HL-60 (cell line): ENCODE measurements around the gene SLAMF9.

Source experiments
- GABPA ChIP-seq: IDR thresholded peaks from 2 replicates; pipeline ENCODE4 v1.6.1; 2012; ENCODE audit warnings: low read depth
- POLR2AphosphoS5 ChIP-seq: IDR thresholded peaks from 2 replicates; pipeline ENCODE4 v1.6.1; 2012; ENCODE audit warnings: low read depth
- SPI1 ChIP-seq: IDR thresholded peaks from 2 replicates; pipeline ENCODE4 v1.6.1; 2012; ENCODE audit warnings: low read depth, mild to moderate bottlenecking, borderline replicate concordance
- TF ChIP-seq, protein P1 (sequence below): IDR thresholded peaks from one replicate; pipeline ENCODE4 v1.5.1; 2011; ENCODE audit warnings: low read length, control low read depth, inconsistent platforms; ENCODE audit not compliant: insufficient read depth
- TF ChIP-seq, protein P2 (sequence below): IDR thresholded peaks from 2 replicates; pipeline ENCODE4 v1.6.1; 2012; ENCODE audit warnings: low read depth; ENCODE audit not compliant: insufficient replicate concordance

DNA sequence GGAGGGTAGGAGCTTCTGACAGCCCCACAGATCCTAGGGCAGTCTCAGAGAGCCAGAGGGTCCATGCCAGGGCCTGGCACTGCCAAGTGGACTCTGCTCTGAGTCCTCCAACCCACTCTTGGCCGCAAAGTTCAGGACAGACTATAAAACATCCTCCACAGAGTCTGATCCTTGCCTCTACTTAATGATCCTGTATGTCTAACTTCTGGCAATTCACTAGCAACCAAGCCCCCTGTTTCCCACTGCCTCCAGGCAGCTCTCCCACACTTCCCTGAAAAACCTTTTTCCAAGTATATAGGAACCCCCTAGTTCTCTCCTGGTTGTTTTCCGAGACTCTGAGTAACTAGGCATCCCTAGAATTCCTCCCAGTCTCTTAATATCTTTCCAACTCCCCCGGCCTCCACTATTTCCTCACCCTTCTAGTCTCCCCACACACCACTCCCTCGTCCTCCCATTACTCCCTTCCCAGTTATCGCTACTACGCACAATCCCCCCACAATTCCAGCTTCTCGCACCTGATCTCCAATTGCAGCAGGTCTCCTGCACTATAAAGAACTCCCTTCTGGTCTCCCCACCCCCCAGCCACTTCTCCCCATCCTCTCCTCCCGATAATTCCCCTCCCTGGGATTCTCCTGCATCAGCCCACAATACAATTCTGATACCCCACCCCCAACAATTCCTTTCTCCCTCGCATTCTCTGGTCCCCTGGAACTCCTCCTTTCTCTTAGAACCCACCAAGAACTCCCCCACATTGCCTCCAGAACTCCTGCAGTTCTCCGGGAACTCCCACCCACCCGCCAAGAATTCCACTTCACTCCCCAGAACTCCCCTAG lies 9.2 kb downstream of the SLAMF9 start:
- TF ChIP-seq POLR2AphosphoS5 (no peak), SPI1 (no peak), GABPA (no peak)
- TF ChIP-seq, protein P1, sequence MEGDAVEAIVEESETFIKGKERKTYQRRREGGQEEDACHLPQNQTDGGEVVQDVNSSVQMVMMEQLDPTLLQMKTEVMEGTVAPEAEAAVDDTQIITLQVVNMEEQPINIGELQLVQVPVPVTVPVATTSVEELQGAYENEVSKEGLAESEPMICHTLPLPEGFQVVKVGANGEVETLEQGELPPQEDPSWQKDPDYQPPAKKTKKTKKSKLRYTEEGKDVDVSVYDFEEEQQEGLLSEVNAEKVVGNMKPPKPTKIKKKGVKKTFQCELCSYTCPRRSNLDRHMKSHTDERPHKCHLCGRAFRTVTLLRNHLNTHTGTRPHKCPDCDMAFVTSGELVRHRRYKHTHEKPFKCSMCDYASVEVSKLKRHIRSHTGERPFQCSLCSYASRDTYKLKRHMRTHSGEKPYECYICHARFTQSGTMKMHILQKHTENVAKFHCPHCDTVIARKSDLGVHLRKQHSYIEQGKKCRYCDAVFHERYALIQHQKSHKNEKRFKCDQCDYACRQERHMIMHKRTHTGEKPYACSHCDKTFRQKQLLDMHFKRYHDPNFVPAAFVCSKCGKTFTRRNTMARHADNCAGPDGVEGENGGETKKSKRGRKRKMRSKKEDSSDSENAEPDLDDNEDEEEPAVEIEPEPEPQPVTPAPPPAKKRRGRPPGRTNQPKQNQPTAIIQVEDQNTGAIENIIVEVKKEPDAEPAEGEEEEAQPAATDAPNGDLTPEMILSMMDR, result no peak
- TF ChIP-seq, protein P2, sequence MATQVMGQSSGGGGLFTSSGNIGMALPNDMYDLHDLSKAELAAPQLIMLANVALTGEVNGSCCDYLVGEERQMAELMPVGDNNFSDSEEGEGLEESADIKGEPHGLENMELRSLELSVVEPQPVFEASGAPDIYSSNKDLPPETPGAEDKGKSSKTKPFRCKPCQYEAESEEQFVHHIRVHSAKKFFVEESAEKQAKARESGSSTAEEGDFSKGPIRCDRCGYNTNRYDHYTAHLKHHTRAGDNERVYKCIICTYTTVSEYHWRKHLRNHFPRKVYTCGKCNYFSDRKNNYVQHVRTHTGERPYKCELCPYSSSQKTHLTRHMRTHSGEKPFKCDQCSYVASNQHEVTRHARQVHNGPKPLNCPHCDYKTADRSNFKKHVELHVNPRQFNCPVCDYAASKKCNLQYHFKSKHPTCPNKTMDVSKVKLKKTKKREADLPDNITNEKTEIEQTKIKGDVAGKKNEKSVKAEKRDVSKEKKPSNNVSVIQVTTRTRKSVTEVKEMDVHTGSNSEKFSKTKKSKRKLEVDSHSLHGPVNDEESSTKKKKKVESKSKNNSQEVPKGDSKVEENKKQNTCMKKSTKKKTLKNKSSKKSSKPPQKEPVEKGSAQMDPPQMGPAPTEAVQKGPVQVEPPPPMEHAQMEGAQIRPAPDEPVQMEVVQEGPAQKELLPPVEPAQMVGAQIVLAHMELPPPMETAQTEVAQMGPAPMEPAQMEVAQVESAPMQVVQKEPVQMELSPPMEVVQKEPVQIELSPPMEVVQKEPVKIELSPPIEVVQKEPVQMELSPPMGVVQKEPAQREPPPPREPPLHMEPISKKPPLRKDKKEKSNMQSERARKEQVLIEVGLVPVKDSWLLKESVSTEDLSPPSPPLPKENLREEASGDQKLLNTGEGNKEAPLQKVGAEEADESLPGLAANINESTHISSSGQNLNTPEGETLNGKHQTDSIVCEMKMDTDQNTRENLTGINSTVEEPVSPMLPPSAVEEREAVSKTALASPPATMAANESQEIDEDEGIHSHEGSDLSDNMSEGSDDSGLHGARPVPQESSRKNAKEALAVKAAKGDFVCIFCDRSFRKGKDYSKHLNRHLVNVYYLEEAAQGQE, result no peak
